MM.1S (cell line): ENCODE data around the gene PDPN.

Source experiments
- DNase-seq: peaks from one replicate; pipeline ENCODE4 v3.0.0-alpha.2; 2015
- H2AFZ ChIP-seq: fragments of 300-600 bp; sonication (generic); 2 replicates; pipeline ENCODE4 v1.6.0; 2016; ENCODE audit warnings: antibody characterized with exemption, low read length
- H3F3A ChIP-seq: fragments of 300-600 bp; sonication (generic); 2 replicates; pipeline ENCODE4 v1.6.1; 2016; ENCODE audit warnings: mild to moderate bottlenecking, antibody characterized with exemption, low read length, moderate library complexity, mixed read lengths; ENCODE audit not compliant: insufficient read depth
- H3K27ac ChIP-seq: fragments of 300-600 bp; sonication (generic); 2 replicates; pipeline ENCODE4 v1.5.1; 2016; ENCODE audit warnings: mild to moderate bottlenecking, low read length
- H3K27me3 ChIP-seq: fragments of 300-600 bp; sonication (generic); replicated peaks from 2 replicates; pipeline ENCODE4 v1.6.0; 2016; ENCODE audit warnings: low read length; ENCODE audit not compliant: insufficient read depth
- H3K36me3 ChIP-seq: fragments of 300-600 bp; sonication (generic); replicated peaks from 2 replicates; pipeline ENCODE4 v1.6.1; 2016; ENCODE audit warnings: mild to moderate bottlenecking, low read length, mixed read lengths; ENCODE audit not compliant: insufficient read depth
- H3K4me1 ChIP-seq: fragments of 300-600 bp; sonication (generic); 2 replicates; pipeline ENCODE4 v1.6.1; 2016; ENCODE audit warnings: low read length, mixed read lengths
- H3K4me2 ChIP-seq: fragments of 300-600 bp; sonication (generic); 2 replicates; pipeline ENCODE4 v1.6.0; 2016; ENCODE audit warnings: low read depth, low read length
- H3K4me3 ChIP-seq: fragments of 300-600 bp; sonication (generic); 2 replicates; pipeline ENCODE4 v1.5.1; 2016; ENCODE audit warnings: low read length, mixed read lengths
- H3K79me2 ChIP-seq: fragments of 300-600 bp; sonication (generic); 2 replicates; pipeline ENCODE4 v1.6.1; 2016; ENCODE audit warnings: mixed run types, low read length, mixed read lengths
- H3K9ac ChIP-seq: fragments of 300-600 bp; sonication (generic); 2 replicates; pipeline ENCODE4 v1.6.1; 2016; ENCODE audit warnings: low read length, mixed read lengths
- H3K9me2 ChIP-seq: fragments of 300-600 bp; sonication (generic); replicated peaks from 2 replicates; pipeline ENCODE4 v1.6.1; 2016; ENCODE audit warnings: mild to moderate bottlenecking, low read length, mixed read lengths; ENCODE audit not compliant: insufficient read depth
- H3K9me3 ChIP-seq: fragments of 300-600 bp; sonication (generic); replicated peaks from 2 replicates; pipeline ENCODE4 v1.6.1; 2016; ENCODE audit warnings: mild to moderate bottlenecking, low read length, mixed read lengths; ENCODE audit not compliant: insufficient read depth
- H4K20me1 ChIP-seq: fragments of 300-600 bp; sonication (generic); 2 replicates; pipeline ENCODE4 v1.6.1; 2016; ENCODE audit warnings: mild to moderate bottlenecking, low read length, moderate library complexity, mixed read lengths; ENCODE audit not compliant: insufficient read depth
- EZH2 ChIP-seq: fragments of 300-600 bp; sonication (generic); optimal IDR thresholded peaks from 2 replicates; pipeline ENCODE3; 2017; ENCODE audit warnings: low read depth, mild to moderate bottlenecking, antibody characterized with exemption, low read length, mixed read lengths
- EZH2phosphoT487 ChIP-seq: fragments of 300-600 bp; sonication (generic); IDR thresholded peaks from 2 replicates; pipeline ENCODE4 v1.6.1; 2018; ENCODE audit warnings: antibody characterized with exemption, low read length
- TF ChIP-seq, protein P1 (sequence below): fragments of 300-600 bp; sonication (generic); IDR thresholded peaks from 2 replicates; pipeline ENCODE4 v1.5.1; 2016; ENCODE audit warnings: antibody characterized with exemption, low read length, mixed read lengths

Gene PDPN

DNA sequence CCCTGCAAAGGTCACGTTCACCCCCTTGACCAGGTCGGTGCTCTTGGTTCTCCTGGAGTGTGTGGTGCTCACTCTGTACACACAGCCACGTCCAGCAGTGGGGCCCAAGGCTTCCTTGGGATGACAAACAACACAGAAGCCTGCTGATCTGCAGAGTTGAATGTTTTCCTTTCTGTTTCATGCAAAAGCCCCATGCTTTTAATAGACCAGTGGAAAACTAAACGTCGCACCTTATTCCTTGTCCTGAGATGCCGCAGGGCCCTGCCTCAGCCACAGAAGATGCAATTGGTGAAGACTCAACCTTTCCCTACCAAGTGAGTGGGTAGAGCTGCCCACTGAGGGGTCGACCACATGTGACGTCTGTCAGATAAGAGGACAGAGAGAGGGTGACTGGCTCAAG lies 5.8 kb upstream of the PDPN start:
- Histone ChIP-seq H3K4me3 (no peak overlapping the region), H4K20me1 (no peaks in the 10 kb centered on the region), H3K27ac (no peak overlapping the region), H3K27me3 (peaks cover 7% of the 10 kb centered on the region; the same call in 1 of the 2 replicates), H3K4me1 (no peaks in the 10 kb centered on the region), H3K4me2 (no peak overlapping the region), H3F3A (no peaks in the 10 kb centered on the region), H3K9me3 (no peaks in the 10 kb centered on the region), H2AFZ (no peak overlapping the region), H3K36me3 (no peaks in the 10 kb centered on the region), H3K9ac (no peak overlapping the region), H3K79me2 (no peaks in the 10 kb centered on the region), H3K9me2 (no peaks in the 10 kb centered on the region)
- DNase-seq: no peak
- TF ChIP-seq, protein P1, sequence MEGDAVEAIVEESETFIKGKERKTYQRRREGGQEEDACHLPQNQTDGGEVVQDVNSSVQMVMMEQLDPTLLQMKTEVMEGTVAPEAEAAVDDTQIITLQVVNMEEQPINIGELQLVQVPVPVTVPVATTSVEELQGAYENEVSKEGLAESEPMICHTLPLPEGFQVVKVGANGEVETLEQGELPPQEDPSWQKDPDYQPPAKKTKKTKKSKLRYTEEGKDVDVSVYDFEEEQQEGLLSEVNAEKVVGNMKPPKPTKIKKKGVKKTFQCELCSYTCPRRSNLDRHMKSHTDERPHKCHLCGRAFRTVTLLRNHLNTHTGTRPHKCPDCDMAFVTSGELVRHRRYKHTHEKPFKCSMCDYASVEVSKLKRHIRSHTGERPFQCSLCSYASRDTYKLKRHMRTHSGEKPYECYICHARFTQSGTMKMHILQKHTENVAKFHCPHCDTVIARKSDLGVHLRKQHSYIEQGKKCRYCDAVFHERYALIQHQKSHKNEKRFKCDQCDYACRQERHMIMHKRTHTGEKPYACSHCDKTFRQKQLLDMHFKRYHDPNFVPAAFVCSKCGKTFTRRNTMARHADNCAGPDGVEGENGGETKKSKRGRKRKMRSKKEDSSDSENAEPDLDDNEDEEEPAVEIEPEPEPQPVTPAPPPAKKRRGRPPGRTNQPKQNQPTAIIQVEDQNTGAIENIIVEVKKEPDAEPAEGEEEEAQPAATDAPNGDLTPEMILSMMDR: no peak
- TF ChIP-seq EZH2 (no peak), EZH2phosphoT487 (no peak)

DNA sequence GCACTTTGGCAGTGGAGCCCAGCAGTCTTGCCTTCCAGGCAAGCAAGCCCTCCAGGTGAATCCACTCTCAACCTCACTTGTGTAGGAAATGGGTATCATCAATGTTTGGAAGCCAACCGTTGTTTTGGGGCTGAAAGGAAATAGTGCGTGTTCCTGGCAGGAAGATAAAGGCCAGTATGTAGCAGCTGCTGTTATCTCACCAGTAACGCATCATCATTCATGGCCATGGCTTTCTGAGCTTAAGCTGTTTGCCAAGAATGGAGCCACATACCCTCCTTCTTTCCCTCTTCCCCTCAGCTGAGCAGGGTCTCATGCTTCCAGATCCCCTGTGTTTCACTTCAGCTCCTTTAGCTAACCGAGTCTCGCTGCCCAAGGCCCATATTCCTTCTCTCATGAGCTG lies 2.2 kb upstream of the PDPN start:
- Histone ChIP-seq H3K4me1 (no peaks in the 10 kb centered on the region), H2AFZ (no peak overlapping the region), H3K9ac (no peak overlapping the region), H3K27ac (no peak overlapping the region), H3K9me2 (no peaks in the 10 kb centered on the region), H3F3A (no peaks in the 10 kb centered on the region), H3K9me3 (no peaks in the 10 kb centered on the region), H3K79me2 (no peaks in the 10 kb centered on the region), H3K4me2 (no peak overlapping the region), H3K36me3 (no peaks in the 10 kb centered on the region), H3K27me3 (peaks cover 30% of the 10 kb centered on the region), H4K20me1 (no peaks in the 10 kb centered on the region), H3K4me3 (no peak overlapping the region)
- TF ChIP-seq EZH2phosphoT487 (no peak), EZH2 (no peak)
- TF ChIP-seq, protein P1: no peak
- DNase-seq: no peak

DNA sequence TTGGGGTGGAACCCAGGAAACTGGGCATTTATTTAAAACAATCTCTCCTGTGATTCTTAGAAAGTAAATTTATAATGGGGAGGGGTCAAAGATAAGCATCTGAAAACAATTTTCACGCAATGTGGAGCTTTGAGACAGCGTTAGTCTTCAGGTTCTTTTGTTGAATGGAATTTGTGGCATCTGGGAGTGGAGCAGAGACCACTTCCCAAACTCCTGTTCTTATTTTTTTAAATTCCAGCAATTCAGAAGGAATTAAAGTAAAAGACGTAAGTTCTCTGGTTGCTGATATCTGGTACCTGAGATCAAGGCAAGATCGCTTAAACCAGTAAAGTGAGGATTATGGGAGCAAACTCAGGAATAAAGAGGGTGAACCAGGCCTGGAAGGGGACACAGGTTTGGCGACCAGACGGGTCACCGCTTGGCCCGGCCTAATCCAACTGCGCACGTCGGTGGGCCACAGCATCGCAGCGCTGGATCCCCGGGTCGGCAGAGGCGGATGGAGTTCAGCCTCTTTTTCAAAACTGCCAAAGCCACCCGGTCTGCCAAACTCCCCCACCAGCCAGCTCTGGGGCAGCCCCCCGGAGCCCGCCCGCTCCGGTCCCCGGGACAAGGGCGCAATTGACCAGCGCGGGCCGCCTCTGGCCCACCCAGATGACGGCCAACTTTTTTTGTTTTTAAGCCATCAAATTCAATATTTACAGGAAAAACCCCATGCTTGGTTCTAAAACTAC lies 754 bp upstream of the PDPN start:
- no peaks in the 10 kb centered on the region for H3K36me3 ChIP-seq
- H3K4me1 ChIP-seq: no peaks in the 10 kb centered on the region
- H3K79me2 ChIP-seq: no peaks in the 10 kb centered on the region
- H3K27ac ChIP-seq: no peak overlapping the region
- H3K27me3 ChIP-seq: peaks cover 30% of the 10 kb centered on the region
- no peaks in the 10 kb centered on the region for H4K20me1 ChIP-seq
- H3K9me2 ChIP-seq: no peaks in the 10 kb centered on the region
- H3K4me2 ChIP-seq: no peak overlapping the region
- H3K9me3 ChIP-seq: no peaks in the 10 kb centered on the region
- no peak for TF ChIP-seq EZH2phosphoT487
- TF ChIP-seq EZH2: no peak
- TF ChIP-seq, protein P1: no peak
- H2AFZ ChIP-seq: no peak overlapping the region
- H3F3A ChIP-seq: no peaks in the 10 kb centered on the region
- no peak for DNase-seq
- H3K4me3 ChIP-seq: no peak overlapping the region
- no peak overlapping the region for H3K9ac ChIP-seq
